ENCODE results near the gene ADGRG3.

- TF ChIP-seq POLR2A (IDR thresholded peaks at IDR 0.05; ENCODE audit: low read depth, low read length): no peak
- no peak for TF ChIP-seq BCL11A (IDR thresholded peaks at IDR 0.05; ENCODE audit: low read depth, low read length)
- no peak for TF ChIP-seq DPF2 (IDR thresholded peaks at IDR 0.05)
- no peak for TF ChIP-seq MAX (IDR thresholded peaks at IDR 0.05; ENCODE audit: low read depth, low read length)
- no peak for TF ChIP-seq CBX5 (IDR thresholded peaks at IDR 0.05; ENCODE audit: low read depth)
- TF ChIP-seq ZBTB33 (IDR thresholded peaks at IDR 0.05): no peak
- TF ChIP-seq CTCF (IDR thresholded peaks at IDR 0.05 in 2 of 3, conservative IDR thresholded peaks at IDR 0.05 in 1 of 3; ENCODE audit: control insufficient read depth in 2 of 3, extremely low read depth in 1 of 3, insufficient read depth in 1 of 3, low read depth in 3 of 3, low read length in 3 of 3): no peak
- TF ChIP-seq KDM1A (IDR thresholded peaks at IDR 0.05; ENCODE audit: borderline replicate concordance): no peak
- TF ChIP-seq TCF7 (IDR thresholded peaks at IDR 0.05; ENCODE audit: borderline replicate concordance): no peak
Observed at GRCh38 chr16:57730771-57731730, 62.9 kb downstream of the ADGRG3 start.
